Hepatic stellate cell (primary cell): Measurements from ENCODE around the gene DRICH1.
"Not testable (repeated sequence)": the region's sequence is repeated elsewhere in the genome, so short reads cannot be mapped to it uniquely, and the experiment has no call there.

Experiments
- DNase-seq: peaks from one replicate; pipeline ENCODE4 v3.0.0; 2011; ENCODE audit warnings: low spot score

DRICH1 gene

GRCh38 chr22:23649071-23649501 is 17.0 kb upstream of the DRICH1 start:
- no peak for DNase-seq

GRCh38 chr22:23646526-23646925 is 14.4 kb upstream of the DRICH1 start:
- DNase-seq, result not testable (repeated sequence)

- DNase-seq, result not testable (repeated sequence)
These were observed 8.1 kb upstream of the DRICH1 start for GRCh38 chr22:23640206-23640605.

- no peak for DNase-seq
These were observed 7.5 kb upstream of the DRICH1 start for GRCh38 chr22:23639661-23640060.

GRCh38 chr22:23638611-23639010 is 6.5 kb upstream of the DRICH1 start:
- DNase-seq, result no peak

GRCh38 chr22:23635291-23635690 is 3.2 kb upstream of the DRICH1 start:
- DNase-seq, result not testable (repeated sequence)

- DNase-seq, result not testable (repeated sequence)
These were observed 3.9 kb downstream of the DRICH1 start for GRCh38 chr22:23628056-23628743.

- DNase-seq, result not testable (repeated sequence)
These were observed 4.6 kb downstream of the DRICH1 start for GRCh38 chr22:23627401-23628055.

- no peak for DNase-seq
These were observed 5.7 kb downstream of the DRICH1 start for GRCh38 chr22:23626286-23626975.

GRCh38 chr22:23622634-23623033 is 9.5 kb downstream of the DRICH1 start:
- DNase-seq, result no peak

- not testable (repeated sequence) for DNase-seq
These were observed 10.2 kb downstream of the DRICH1 start for GRCh38 chr22:23621916-23622315.

- no peak for DNase-seq
These were observed 10.9 kb downstream of the DRICH1 start for GRCh38 chr22:23621082-23621780.

GRCh38 chr22:23613193-23613972 is 18.7 kb downstream of the DRICH1 start:
- DNase-seq, result no peak

- no peak for DNase-seq
These were observed 21.9 kb downstream of the DRICH1 start for GRCh38 chr22:23609983-23610781.

- no peak for DNase-seq
These were observed 23.5 kb downstream of the DRICH1 start for GRCh38 chr22:23608583-23608982.

GRCh38 chr22:23606204-23607131 is 25.7 kb downstream of the DRICH1 start:
- DNase-seq, result no peak

- DNase-seq, result no peak
These were observed 27.0 kb downstream of the DRICH1 start for GRCh38 chr22:23604939-23605712.

GRCh38 chr22:23603266-23603665 is 28.9 kb downstream of the DRICH1 start:
- DNase-seq, result no peak
